DOHH2 (cell line): ENCODE data around the gene EDC3.

Experiments used
- CTCF ChIP-seq: fragments of 200-600 bp; sonication (generic); IDR thresholded peaks from one replicate; pipeline ENCODE4 v1.5.1; 2014; ENCODE audit warnings: antibody characterized with exemption, mild to moderate bottlenecking, low read depth, low read length; ENCODE audit not compliant: poor library complexity, severe bottlenecking
- EZH2phosphoT487 ChIP-seq: fragments of 200-600 bp; sonication (generic); IDR thresholded peaks from 2 replicates; pipeline ENCODE4 v1.6.1; 2017; ENCODE audit warnings: borderline replicate concordance, mild to moderate bottlenecking, antibody characterized with exemption, low read length, moderate library complexity, mixed read lengths

- no peak for TF ChIP-seq EZH2phosphoT487
- TF ChIP-seq CTCF, result no peak
These were observed 33.6 kb downstream of the EDC3 start for GRCh38 chr15:74662064-74662860.
